VCaP (cell line): ENCODE data around the gene YKT6.

Experiments
- H3K27ac ChIP-seq: fragments of 450-650 bp; 2 replicates; pipeline ENCODE4 v1.5.1; 2017
- CTCF ChIP-seq: fragments of 450-650 bp; conservative IDR thresholded peaks from 2 replicates; pipeline ENCODE4 v1.5.1; 2017; ENCODE audit warnings: mild to moderate bottlenecking, moderate library complexity

YKT6 gene

GRCh38 chr7:44259547-44260457 is 59.0 kb downstream of the YKT6 start:
- TF ChIP-seq CTCF = no peak
- no peak overlapping the region for H3K27ac ChIP-seq

- TF ChIP-seq CTCF = no peak
- no peak overlapping the region for H3K27ac ChIP-seq
Observed at GRCh38 chr7:44261240-44261639, 60.5 kb downstream of the YKT6 start.

GRCh38 chr7:44262031-44262430 is 61.3 kb downstream of the YKT6 start:
- TF ChIP-seq CTCF = no peak
- no peak overlapping the region for H3K27ac ChIP-seq

- TF ChIP-seq CTCF = no peak
- H3K27ac ChIP-seq = no peak overlapping the region
Observed at GRCh38 chr7:44263326-44264082, 62.7 kb downstream of the YKT6 start.
